K562 (cell line): Measurements from ENCODE around the gene SULT1A3. TPM values are rescaled to one million over a fixed set of nuclear protein-coding genes. Genes with fewer than 3 reads are reported as not detected.

ENCODE experiments used
- ELF1 ChIP-seq: fragments of 200-800 bp; sonication (Bioruptor generic); IDR thresholded peaks from 2 replicates; pipeline ENCODE4 v1.6.1; 2016; ENCODE audit warnings: missing genetic modification characterization, missing compliant biosample characterization
- HBP1 ChIP-seq: fragments of 450-650 bp; formaldehyde crosslinking; IDR thresholded peaks from 2 replicates; pipeline ENCODE4 v1.4.0; 2022; ENCODE audit warnings: missing genetic modification characterization
- KLF6 ChIP-seq: fragments of 250-450 bp; sonication (Bioruptor Pico); IDR thresholded peaks from 2 replicates; pipeline ENCODE4 v1.4.0; 2020; ENCODE audit warnings: mild to moderate bottlenecking, moderate library complexity, borderline replicate concordance
- NKRF ChIP-seq: fragments of 450-650 bp; IDR thresholded peaks from 2 replicates; pipeline ENCODE4 v1.6.1; 2016; ENCODE audit warnings: borderline replicate concordance
- PPARD ChIP-seq: fragments of 250-450 bp; sonication (Bioruptor Pico); IDR thresholded peaks from 2 replicates; pipeline ENCODE4 v1.8.0; 2022; ENCODE audit warnings: inconsistent platforms, mild to moderate bottlenecking, moderate library complexity
- SRSF9 ChIP-seq: fragments of 200-400 bp; formaldehyde crosslinking; IDR thresholded peaks from 2 replicates; pipeline ENCODE4 v1.6.1; 2017; ENCODE audit warnings: low read depth, low read length, borderline replicate concordance
- ZBTB40 ChIP-seq, 2 experiments: fragments of 450-650 bp in 1 of 2; sonication (generic) in 1 of 2; formaldehyde crosslinking in 1 of 2; IDR thresholded peaks; 2 replicates each; pipeline versions ENCODE4 v1.7.1 to v1.9.0; 2016 to 2022; ENCODE audit warnings: inconsistent platforms in 1 of 2, mild to moderate bottlenecking in 1 of 2, missing genetic modification reagents in 1 of 2
- ZNF143 ChIP-seq: sonication (generic); formaldehyde crosslinking; IDR thresholded peaks from 2 replicates; pipeline ENCODE4 v1.9.0; 2022; ENCODE audit warnings: mild to moderate bottlenecking, missing genetic modification reagents
- ZNF232 ChIP-seq: sonication (generic); formaldehyde crosslinking; IDR thresholded peaks from 2 replicates; pipeline ENCODE4 v1.8.0; 2022; ENCODE audit warnings: mild to moderate bottlenecking, missing genetic modification reagents
- ZNF584 ChIP-seq: fragments of 200-800 bp; sonication (Bioruptor generic); IDR thresholded peaks from 2 replicates; pipeline ENCODE4 v1.6.1; 2016; ENCODE audit warnings: low read depth, mild to moderate bottlenecking, missing genetic modification characterization, missing compliant biosample characterization
- ZNF76 ChIP-seq: fragments of 250-450 bp; sonication (Bioruptor Pico); IDR thresholded peaks from 2 replicates; pipeline ENCODE4 v1.4.0; 2020; ENCODE audit warnings: mild to moderate bottlenecking, moderate library complexity, borderline replicate concordance
- polyA plus RNA-seq, 8 experiments: library from polyadenylated mRNA; depleted of rRNA in 4 of 8; stranded (reverse) in 5 of 8; unstranded in 3 of 8; fragments of >200 nt; fragmentation: Nextera tagmentation in 2 of 8; fragmentation: Illumina TruSeq in 1 of 8; extraction: Ambion mirVana in 2 of 8; extraction: Trizol in 1 of 8; gene quantifications; 2 replicates each; pipeline versions ENCODE4 v1.2.1 to v1.2.3, GENCODE V29; 2011 to 2014; ENCODE audit warnings: inconsistent platforms in 1 of 8, missing spikeins in 1 of 8
- total RNA-seq, 7 experiments: library from RNA; depleted of rRNA in 6 of 7; stranded (reverse); fragments of >200 nt in 6 of 7; fragmentation: Illumina TruSeq in 2 of 7; extraction: Trizol in 2 of 7; gene quantifications; 2 replicates each; pipeline versions ENCODE4 v1.2.1 to v1.2.3, GENCODE V29; 2011 to 2021; ENCODE audit warnings: low replicate concordance in 1 of 7
- TF ChIP-seq, protein P1 (sequence below): fragments of 250-450 bp; sonication (Bioruptor Pico); IDR thresholded peaks from 2 replicates; pipeline ENCODE4 v1.4.0; 2020

Gene SULT1A3
- total and polyA plus RNA-seq, 9 of the 15 experiments (the other 6 are each of a cell fraction or from before 2014, with no cell fraction given) = 2.4 to 18.0 (median 7.3) TPM

GRCh38 chr16:30185683-30186421, 13.2 kb upstream of the SULT1A3 start (continued):
- 0 out of 2 replicates have a peak, but pooled peaks have one; percentile 19 for TF ChIP-seq ZBTB40 (IDR thresholded peaks at IDR 0.05)
- TF ChIP-seq ZBTB40 (CRISPR knock-in tag; IDR thresholded peaks at IDR 0.05) = no peak; the same call in 1 of the 2 replicates
- no peak for TF ChIP-seq ZNF76 (CRISPR knock-in tag)
- TF ChIP-seq SRSF9 = no peak
- no peak for TF ChIP-seq PPARD (CRISPR knock-in tag)
- peak; percentile 74; the same call in 1 of the 2 replicates for TF ChIP-seq ZNF584 (CRISPR knock-in tag)
- TF ChIP-seq KLF6 (CRISPR knock-in tag) = 0 out of 2 replicates have a peak, but pooled peaks have one; percentile 23
- TF ChIP-seq NKRF = no peak
- TF ChIP-seq ZNF143 (CRISPR knock-in tag) = no peak
- TF ChIP-seq HBP1 (CRISPR knock-in tag) = no peak
- TF ChIP-seq, protein P1, sequence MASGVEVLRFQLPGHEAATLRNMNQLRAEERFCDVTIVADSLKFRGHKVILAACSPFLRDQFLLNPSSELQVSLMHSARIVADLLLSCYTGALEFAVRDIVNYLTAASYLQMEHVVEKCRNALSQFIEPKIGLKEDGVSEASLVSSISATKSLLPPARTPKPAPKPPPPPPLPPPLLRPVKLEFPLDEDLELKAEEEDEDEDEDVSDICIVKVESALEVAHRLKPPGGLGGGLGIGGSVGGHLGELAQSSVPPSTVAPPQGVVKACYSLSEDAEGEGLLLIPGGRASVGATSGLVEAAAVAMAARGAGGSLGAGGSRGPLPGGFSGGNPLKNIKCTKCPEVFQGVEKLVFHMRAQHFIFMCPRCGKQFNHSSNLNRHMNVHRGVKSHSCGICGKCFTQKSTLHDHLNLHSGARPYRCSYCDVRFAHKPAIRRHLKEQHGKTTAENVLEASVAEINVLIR (CRISPR knock-in tag) = no peak
- no peak for TF ChIP-seq ZNF232 (CRISPR knock-in tag)
- no peak for TF ChIP-seq ELF1
